Trophoblast cell (in vitro differentiated cells and primary cell): Measurements from ENCODE around the gene OVOL1.

Experiments
- DNase-seq, 2 donors: peaks; one replicate each; pipeline ENCODE4 v3.0.0-alpha.2; 2016
- H2AFZ ChIP-seq: 2 replicates; pipeline ENCODE4 v1.6.1; 2013; ENCODE audit warnings: low read length, moderate library complexity, mild to moderate bottlenecking; ENCODE audit not compliant: insufficient read depth, poor library complexity
- H2AK5ac ChIP-seq: 2 replicates; pipeline ENCODE4 v1.6.1; 2013; ENCODE audit warnings: mild to moderate bottlenecking, low read length
- H2BK120ac ChIP-seq: 2 replicates; pipeline ENCODE4 v1.6.1; 2013; ENCODE audit warnings: low read length, mild to moderate bottlenecking, moderate library complexity; ENCODE audit not compliant: insufficient read depth, poor library complexity
- H2BK12ac ChIP-seq: 2 replicates; pipeline ENCODE4 v1.6.1; 2013; ENCODE audit warnings: mild to moderate bottlenecking, low read length, moderate library complexity
- H2BK5ac ChIP-seq: 2 replicates; pipeline ENCODE4 v1.6.1; 2013; ENCODE audit warnings: low read length, low read depth, moderate library complexity, mild to moderate bottlenecking; ENCODE audit not compliant: poor library complexity
- H3K14ac ChIP-seq: 2 replicates; pipeline ENCODE4 v1.6.1; 2013; ENCODE audit warnings: mild to moderate bottlenecking, low read length
- H3K18ac ChIP-seq: 2 replicates; pipeline ENCODE4 v1.6.1; 2013; ENCODE audit warnings: mild to moderate bottlenecking, low read length
- H3K23ac ChIP-seq: 2 replicates; pipeline ENCODE4 v1.6.1; 2013; ENCODE audit warnings: low read length
- H3K27ac ChIP-seq: 2 replicates; pipeline ENCODE4 v1.5.1; 2013; ENCODE audit warnings: low read depth, mild to moderate bottlenecking, inconsistent platforms, low read length, moderate library complexity
- H3K27me3 ChIP-seq: 2 replicates; pipeline ENCODE4 v1.6.1; 2013; ENCODE audit warnings: inconsistent platforms, mild to moderate bottlenecking, low read length, moderate library complexity; ENCODE audit not compliant: insufficient read depth
- H3K36me3 ChIP-seq, 2 experiments: 1 replicate in 1 of 2; 2 replicates in 1 of 2; pipeline ENCODE4 v1.6.1; 2013; ENCODE audit warnings: low read length in 2 of 2, mild to moderate bottlenecking in 2 of 2, moderate library complexity in 1 of 2; ENCODE audit not compliant: insufficient read depth in 2 of 2, control insufficient read depth in 1 of 2
- H3K4ac ChIP-seq: 2 replicates; pipeline ENCODE4 v1.6.1; 2013; ENCODE audit warnings: low read depth, mild to moderate bottlenecking, low read length, moderate library complexity
- H3K4me1 ChIP-seq, 2 experiments: 1 replicate in 1 of 2; 2 replicates in 1 of 2; pipeline ENCODE4 v1.6.1; 2013; ENCODE audit warnings: low read length in 2 of 2, mild to moderate bottlenecking in 2 of 2, moderate library complexity in 1 of 2; ENCODE audit not compliant: insufficient read depth in 2 of 2, control insufficient read depth in 1 of 2
- H3K4me2 ChIP-seq: 2 replicates; pipeline ENCODE4 v1.6.1; 2013; ENCODE audit warnings: inconsistent platforms, mild to moderate bottlenecking, low read length, moderate library complexity
- H3K4me3 ChIP-seq: 2 replicates; pipeline ENCODE4 v1.5.1; 2013; ENCODE audit warnings: mild to moderate bottlenecking, low read depth, low read length, inconsistent platforms
- H3K79me1 ChIP-seq: one replicate; pipeline ENCODE4 v1.6.1; 2013; ENCODE audit warnings: low read length
- H3K79me2 ChIP-seq: 2 replicates; pipeline ENCODE4 v1.6.1; 2013; ENCODE audit warnings: low read length, mild to moderate bottlenecking; ENCODE audit not compliant: control insufficient read depth, insufficient read depth, poor library complexity
- H3K9ac ChIP-seq: 2 replicates; pipeline ENCODE4 v1.6.1; 2013; ENCODE audit warnings: mild to moderate bottlenecking, low read length
- H3K9me3 ChIP-seq: 2 replicates; pipeline ENCODE4 v1.6.1; 2013; ENCODE audit warnings: low read depth, mild to moderate bottlenecking, control low read depth, inconsistent platforms, low read length; ENCODE audit not compliant: insufficient read depth
- H4K12ac ChIP-seq: 2 replicates; pipeline ENCODE4 v1.6.1; 2013; ENCODE audit warnings: low read depth, mild to moderate bottlenecking, low read length, moderate library complexity
- H4K8ac ChIP-seq: 2 replicates; pipeline ENCODE4 v1.6.1; 2013; ENCODE audit warnings: low read depth, mild to moderate bottlenecking, low read length, moderate library complexity
- H4K91ac ChIP-seq: one replicate; pipeline ENCODE4 v1.6.1; 2013; ENCODE audit warnings: low read depth, mild to moderate bottlenecking, low read length, moderate library complexity
- WGBS: extraction: QIAGEN DNeasy Blood & Tissue Kit; methylation state at CpG from one replicate; pipeline ENCODE4 v1.1.7; 2013; ENCODE audit warnings: missing lambda C conversion rate; ENCODE audit not compliant: insufficient read length, insufficient coverage; ENCODE audit errors: extremely low coverage; 5-methylcytosine and 5-hydroxymethylcytosine counted together

OVOL1 gene

DNA sequence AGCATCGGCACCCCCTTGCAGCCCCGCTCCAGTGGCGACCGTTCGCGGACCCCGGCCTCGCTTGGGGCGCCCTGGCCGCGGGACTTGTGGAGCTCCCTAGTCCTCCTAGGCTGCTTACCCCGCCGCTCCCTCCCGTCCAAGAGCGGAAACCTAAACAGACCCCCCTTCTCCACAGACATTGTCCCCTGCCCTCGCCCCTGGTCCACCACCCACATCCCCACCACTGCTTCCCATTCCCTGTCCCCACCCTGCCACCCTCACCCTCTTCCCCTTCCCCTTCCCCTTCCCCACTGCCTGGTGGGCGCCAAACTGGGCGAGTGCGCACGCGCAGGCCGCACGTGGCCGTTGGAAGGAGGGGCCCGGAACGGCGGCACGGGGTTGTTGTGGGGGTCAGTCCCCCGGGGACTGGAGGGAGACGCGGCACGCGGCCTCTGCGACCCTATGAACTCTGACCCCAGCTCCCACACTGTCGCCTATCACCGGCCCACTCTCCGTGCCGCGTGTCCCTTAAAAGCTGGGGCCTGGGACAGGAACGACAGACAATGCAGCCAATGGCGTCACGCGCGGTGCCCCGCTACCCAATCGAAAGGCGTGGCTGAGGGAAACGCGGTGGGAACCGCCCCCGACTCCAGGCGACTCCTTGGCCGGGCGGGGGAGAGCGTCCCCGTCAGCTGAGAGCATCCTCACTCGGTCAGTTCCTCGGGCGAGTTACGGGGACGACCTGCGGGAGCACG lies 46.6 kb downstream of the OVOL1 start, which contains the start of gene SNX32:
SNX32 (plus strand) TSS at position 667 of the 734 bp plus-strand sequence. CDS start 103 bp downstream, outside the sequence.
- peak within 1 kb of the TSS; percentile 67 for H3K23ac ChIP-seq
- H2BK5ac ChIP-seq, result no peak within 1 kb of the TSS
- H4K12ac ChIP-seq, result peak within 1 kb of the TSS; percentile 43
- H2BK12ac ChIP-seq, result no peak within 1 kb of the TSS
- H3K4ac ChIP-seq, result no peak within 1 kb of the TSS
- peak within 1 kb of the TSS; percentile 15 for H3K18ac ChIP-seq
- H3K4me1 ChIP-seq, result peaks cover 0 to 9% of the 10 kb centered on the region in 2 experiments
- no peak within 1 kb of the TSS for H3K27ac ChIP-seq
- peak; percentile 87 to 93 for DNase-seq
- peak within 1 kb of the TSS; percentile 82 for H3K4me2 ChIP-seq
- WGBS, result no CpG with 5 or more reads among the region's 63 CpGs
- H3K4me3 ChIP-seq, result peak within 1 kb of the TSS; percentile 68
- peak within 1 kb of the TSS; percentile 42 for H3K14ac ChIP-seq
- peak within 1 kb of the TSS; percentile 9 for H2BK120ac ChIP-seq
- peaks cover 3% of the 10 kb centered on the region for H3K9me3 ChIP-seq
- H4K91ac ChIP-seq, result peak within 1 kb of the TSS; percentile 50
- H3K27me3 ChIP-seq, result no peaks in the 10 kb centered on the region
- peak within 1 kb of the TSS; percentile 32 for H2AFZ ChIP-seq
- no peaks in the 10 kb centered on the region for H3K36me3 ChIP-seq
- no peak within 1 kb of the TSS for H3K9ac ChIP-seq
- peaks cover 5% of the 10 kb centered on the region for H3K79me1 ChIP-seq
- H2AK5ac ChIP-seq, result no peak within 1 kb of the TSS
- peak within 1 kb of the TSS; percentile 87 for H4K8ac ChIP-seq
- no peaks in the 10 kb centered on the region for H3K79me2 ChIP-seq

- Histone ChIP-seq H3K4ac (no peak overlapping the region), H3K79me1 (peaks cover 5% of the 10 kb centered on the region), H2BK12ac (no peak overlapping the region), H2BK5ac (no peak overlapping the region), H2AFZ (peak overlapping the region; percentile 32), H3K9me3 (peaks cover 3% of the 10 kb centered on the region), H3K23ac (peak overlapping the region; percentile 67), H4K8ac (no peak overlapping the region), H3K4me1 (peaks cover 0 to 9% of the 10 kb centered on the region in 2 experiments), H4K12ac (no peak overlapping the region), H3K36me3 (no peaks in the 10 kb centered on the region), H3K79me2 (no peaks in the 10 kb centered on the region), H3K9ac (no peak overlapping the region), H2AK5ac (no peak overlapping the region), H4K91ac (no peak overlapping the region), H3K4me3 (peak overlapping the region; percentile 60), H3K18ac (no peak overlapping the region), H3K27me3 (no peaks in the 10 kb centered on the region), H3K14ac (no peak overlapping the region), H3K27ac (no peak overlapping the region), H2BK120ac (no peak overlapping the region), H3K4me2 (peak overlapping the region; percentile 82)
- WGBS, result no CpG with 5 or more reads among the region's 6 CpGs
- no peak for DNase-seq
Measured at GRCh38 chr11:65834202-65834601, 47.3 kb downstream of the OVOL1 start.

- DNase-seq, result peak; percentile 62 to 71
- no peak overlapping the region for H3K27ac ChIP-seq
Measured at GRCh38 chr11:65842144-65842543, 55.3 kb downstream of the OVOL1 start.

GRCh38 chr11:65843811-65844210 lies 56.9 kb downstream of the OVOL1 start:
- Histone ChIP-seq H3K27ac (no peak overlapping the region), H3K4me1 (no peaks in the 10 kb centered on the region), H2BK5ac (no peak overlapping the region), H3K4ac (no peak overlapping the region), H2BK12ac (no peak overlapping the region), H3K9me3 (no peaks in the 10 kb centered on the region), H3K18ac (no peak overlapping the region), H3K4me3 (no peak overlapping the region), H3K79me1 (no peaks in the 10 kb centered on the region), H2AFZ (no peak overlapping the region), H4K8ac (no peak overlapping the region), H3K36me3 (no peaks in the 10 kb centered on the region), H2BK120ac (no peak overlapping the region), H3K23ac (no peak overlapping the region), H4K91ac (no peak overlapping the region), H3K79me2 (no peaks in the 10 kb centered on the region), H3K14ac (no peak overlapping the region), H4K12ac (no peak overlapping the region), H3K27me3 (no peaks in the 10 kb centered on the region), H3K4me2 (no peak overlapping the region), H3K9ac (no peak overlapping the region), H2AK5ac (no peak overlapping the region)
- WGBS, result no CpG with 5 or more reads among the region's 3 CpGs
- DNase-seq, result peak; percentile 88 to 96

More at GRCh38 chr11:65842144-65842543, 55.3 kb downstream of the OVOL1 start:
- no peak overlapping the region for H3K4ac ChIP-seq
- no peak overlapping the region for H3K23ac ChIP-seq
- no peak overlapping the region for H2AK5ac ChIP-seq
- H3K27me3 ChIP-seq, result no peaks in the 10 kb centered on the region
- no peak overlapping the region for H2BK120ac ChIP-seq
- no peak overlapping the region for H4K8ac ChIP-seq
- no peak overlapping the region for H4K12ac ChIP-seq
- no peak overlapping the region for H2AFZ ChIP-seq
- H2BK12ac ChIP-seq, result no peak overlapping the region
- no peak overlapping the region for H3K4me3 ChIP-seq
- H3K18ac ChIP-seq, result no peak overlapping the region
- H4K91ac ChIP-seq, result no peak overlapping the region
- no peaks in the 10 kb centered on the region for H3K79me2 ChIP-seq
- H3K9ac ChIP-seq, result no peak overlapping the region
- H3K4me2 ChIP-seq, result no peak overlapping the region
- H2BK5ac ChIP-seq, result no peak overlapping the region
- no CpG with 5 or more reads among the region's 4 CpGs for WGBS
- no peaks in the 10 kb centered on the region for H3K9me3 ChIP-seq
- no peaks in the 10 kb centered on the region for H3K4me1 ChIP-seq
- no peak overlapping the region for H3K14ac ChIP-seq
- no peaks in the 10 kb centered on the region for H3K79me1 ChIP-seq
- H3K36me3 ChIP-seq, result no peaks in the 10 kb centered on the region
